T-helper 1 cell treated with Interleukin-12 subunit alpha and Interleukin-12 subunit beta and Interleukin-4 antibody, amounts not matched to agents 30 μg/mL and 1 μg/mL, for 36 hours (primary cell): ENCODE data around the gene DTWD2.
"Not testable (repeated sequence)": the region's sequence is repeated elsewhere in the genome, so short reads cannot be mapped to it uniquely, and the experiment has no call there.

Experiments used
- H3K27ac Mint-ChIP-seq: one replicate; pipeline ENCODE4 v1.8.0; 2021; ENCODE audit warnings: mild to moderate bottlenecking, mixed read lengths
- H3K27me3 Mint-ChIP-seq: one replicate; pipeline ENCODE4 v1.8.0; 2021; ENCODE audit warnings: low read depth, mixed read lengths
- H3K36me3 Mint-ChIP-seq: one replicate; pipeline ENCODE4 v1.8.0; 2021; ENCODE audit warnings: low read depth, mixed read lengths
- H3K4me1 Mint-ChIP-seq: one replicate; pipeline ENCODE4 v1.8.0; 2021; ENCODE audit warnings: low read depth, mixed read lengths
- H3K4me3 Mint-ChIP-seq: one replicate; pipeline ENCODE4 v1.8.0; 2021; ENCODE audit warnings: mild to moderate bottlenecking, moderate library complexity, mixed read lengths
- H3K9me3 Mint-ChIP-seq: one replicate; pipeline ENCODE4 v1.8.0; 2021; ENCODE audit warnings: mixed read lengths

The DTWD2 gene

DNA sequence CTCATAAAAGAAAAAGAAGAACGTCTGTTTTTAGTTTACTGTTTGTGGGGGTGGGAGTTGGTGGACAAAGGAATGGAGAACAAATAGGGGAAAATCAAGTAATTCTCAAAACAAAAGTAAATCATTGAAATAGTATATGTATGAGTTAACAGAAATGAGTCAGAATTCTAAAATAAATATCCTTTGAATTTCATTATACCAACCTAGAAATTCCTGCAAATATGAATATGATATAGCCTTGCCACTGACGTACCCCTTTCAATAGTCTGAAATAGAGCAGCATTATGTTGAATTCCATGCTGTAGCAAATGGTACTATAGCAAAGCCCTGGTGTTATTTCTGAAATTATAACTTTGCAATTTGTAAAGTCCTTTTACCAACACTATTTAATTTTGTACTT lies 29.6 kb upstream of the DTWD2 start:
- no peaks in the 10 kb centered on the region for H3K9me3 Mint-ChIP-seq
- no peak overlapping the region for H3K27ac Mint-ChIP-seq
- H3K4me3 Mint-ChIP-seq: no peak overlapping the region
- peaks cover 3% of the 10 kb centered on the region for H3K27me3 Mint-ChIP-seq
- no peaks in the 10 kb centered on the region for H3K36me3 Mint-ChIP-seq
- peaks cover 3% of the 10 kb centered on the region for H3K4me1 Mint-ChIP-seq

DNA sequence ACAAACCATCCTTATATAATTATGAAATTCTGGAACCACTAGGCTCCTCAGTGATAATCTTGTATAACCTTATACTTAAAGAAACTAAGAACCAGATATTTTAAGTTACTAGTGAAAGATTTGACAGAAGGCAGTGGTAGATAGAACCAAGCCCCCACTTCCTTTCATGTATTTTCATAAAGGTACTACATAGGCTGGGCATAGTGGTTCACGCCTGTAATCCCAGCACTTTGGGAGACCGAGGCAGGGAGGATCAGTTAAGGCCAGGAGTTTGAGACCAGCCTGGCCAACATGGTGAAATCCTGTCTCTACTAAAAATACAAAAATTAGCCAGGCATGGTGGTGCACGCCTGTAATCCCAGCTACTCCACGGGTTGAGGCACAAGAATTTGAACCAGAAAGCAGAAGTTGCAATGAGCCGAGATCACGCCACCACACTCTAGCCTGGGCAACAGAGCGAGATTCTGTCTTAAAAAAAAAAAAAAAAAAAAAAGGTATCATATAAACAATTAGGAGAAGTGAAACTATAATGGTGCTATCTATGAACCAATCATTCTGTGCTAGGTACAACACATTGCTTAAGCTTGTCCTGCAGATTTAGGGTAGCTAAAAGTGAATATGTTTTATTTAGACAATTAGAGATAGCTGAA lies 27.9 kb upstream of the DTWD2 start:
- Mint-ChIP-seq H3K4me1 (no peaks in the 10 kb centered on the region), H3K27me3 (peaks cover 3% of the 10 kb centered on the region), H3K27ac (no peak overlapping the region), H3K9me3 (no peaks in the 10 kb centered on the region), H3K36me3 (no peaks in the 10 kb centered on the region), H3K4me3 (no peak overlapping the region)

DNA sequence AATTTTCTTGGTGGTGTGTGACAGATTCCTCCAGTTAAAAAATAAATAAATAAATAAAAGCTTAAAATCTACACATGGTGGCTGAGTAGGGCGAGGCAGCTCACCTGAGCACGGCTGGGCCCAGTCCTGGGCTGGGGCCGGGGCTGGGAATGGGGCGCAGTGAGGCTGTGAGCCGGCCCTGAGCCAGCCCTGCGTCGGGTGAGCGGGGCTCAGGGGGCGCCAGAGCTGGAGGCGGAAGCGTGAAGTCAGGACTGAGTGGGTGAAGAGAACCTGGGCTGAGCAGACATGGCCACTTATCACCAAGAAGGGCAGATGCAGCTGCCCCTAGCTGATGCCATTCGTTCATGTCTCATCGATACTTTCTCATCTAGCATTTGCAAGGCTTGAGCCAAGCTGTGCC lies 22.8 kb upstream of the DTWD2 start:
- Mint-ChIP-seq H3K4me1 (no peaks in the 10 kb centered on the region), H3K9me3 (no peaks in the 10 kb centered on the region), H3K27ac (no peak overlapping the region), H3K36me3 (no peaks in the 10 kb centered on the region), H3K4me3 (no peak overlapping the region), H3K27me3 (peaks cover 3% of the 10 kb centered on the region)

DNA sequence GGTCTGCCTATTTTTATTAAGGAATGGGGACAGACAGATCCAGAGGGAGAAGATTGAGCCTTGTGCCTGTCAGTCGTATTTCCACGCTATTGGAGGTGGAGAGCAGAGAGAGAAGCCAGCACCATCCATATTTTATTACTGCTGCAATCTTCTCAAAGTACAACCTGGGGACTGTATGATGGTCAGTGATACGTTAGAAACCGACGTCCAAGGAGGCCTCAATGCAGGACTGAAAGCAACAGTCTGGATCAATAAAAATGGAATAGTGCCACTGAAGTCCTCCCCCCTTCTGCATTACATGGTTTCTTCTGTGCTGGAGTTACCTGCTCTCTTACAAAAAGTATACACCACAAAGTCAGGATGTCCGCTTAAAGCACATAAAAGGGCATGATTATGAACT lies 21.9 kb upstream of the DTWD2 start:
- H3K4me3 Mint-ChIP-seq: no peak overlapping the region

DNA sequence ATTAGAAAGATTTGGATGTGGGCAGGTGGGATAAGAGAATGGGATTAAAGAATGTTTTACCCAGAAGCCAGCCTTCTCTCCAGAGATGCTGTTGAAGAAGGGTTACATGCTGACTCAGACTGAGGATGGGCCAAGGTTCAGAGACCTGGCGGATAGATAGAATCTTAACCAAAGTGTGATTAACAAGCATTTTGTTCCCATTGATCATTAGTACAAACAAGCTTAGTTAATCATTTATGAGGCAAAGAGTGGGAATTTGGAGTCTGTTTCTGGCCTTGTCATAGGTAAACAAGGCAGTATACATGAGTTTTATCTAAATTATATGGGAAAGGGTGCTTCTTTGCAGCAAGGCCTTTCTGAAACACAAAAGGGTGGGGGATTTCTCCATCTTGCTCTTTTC lies 20.8 kb upstream of the DTWD2 start:
- no peaks in the 10 kb centered on the region for H3K36me3 Mint-ChIP-seq
- no peak overlapping the region for H3K4me3 Mint-ChIP-seq
- no peaks in the 10 kb centered on the region for H3K4me1 Mint-ChIP-seq
- no peaks in the 10 kb centered on the region for H3K27me3 Mint-ChIP-seq
- no peaks in the 10 kb centered on the region for H3K9me3 Mint-ChIP-seq
- no peak overlapping the region for H3K27ac Mint-ChIP-seq

More for the DNA sequence above, 21.9 kb upstream of the DTWD2 start:
- H3K9me3 Mint-ChIP-seq: no peaks in the 10 kb centered on the region
- no peaks in the 10 kb centered on the region for H3K27me3 Mint-ChIP-seq
- H3K27ac Mint-ChIP-seq: no peak overlapping the region
- no peaks in the 10 kb centered on the region for H3K4me1 Mint-ChIP-seq
- no peaks in the 10 kb centered on the region for H3K36me3 Mint-ChIP-seq

DNA sequence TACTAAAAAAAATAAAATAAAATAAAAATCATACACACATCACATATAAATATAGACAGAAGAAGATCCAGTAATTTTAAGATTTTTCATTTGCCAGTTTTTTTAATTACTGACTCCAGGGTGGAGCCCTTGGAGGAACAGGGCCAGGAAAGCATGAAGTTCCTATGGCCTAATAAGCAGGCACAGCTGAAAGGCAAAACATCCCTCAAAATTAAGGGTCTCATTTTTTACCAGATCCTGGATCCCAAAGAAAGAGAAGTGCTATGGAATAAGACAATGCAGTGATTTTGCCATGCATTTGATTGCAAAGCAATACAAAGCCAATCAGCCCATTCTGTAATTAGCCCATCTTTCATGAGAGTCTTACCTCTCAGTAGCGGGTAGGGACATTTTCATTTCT lies 11.3 kb upstream of the DTWD2 start:
- Mint-ChIP-seq H3K27me3 (peaks cover 11% of the 10 kb centered on the region), H3K4me1 (no peaks in the 10 kb centered on the region), H3K36me3 (no peaks in the 10 kb centered on the region), H3K4me3 (no peak overlapping the region), H3K9me3 (peaks cover 34% of the 10 kb centered on the region), H3K27ac (no peak overlapping the region)

DNA sequence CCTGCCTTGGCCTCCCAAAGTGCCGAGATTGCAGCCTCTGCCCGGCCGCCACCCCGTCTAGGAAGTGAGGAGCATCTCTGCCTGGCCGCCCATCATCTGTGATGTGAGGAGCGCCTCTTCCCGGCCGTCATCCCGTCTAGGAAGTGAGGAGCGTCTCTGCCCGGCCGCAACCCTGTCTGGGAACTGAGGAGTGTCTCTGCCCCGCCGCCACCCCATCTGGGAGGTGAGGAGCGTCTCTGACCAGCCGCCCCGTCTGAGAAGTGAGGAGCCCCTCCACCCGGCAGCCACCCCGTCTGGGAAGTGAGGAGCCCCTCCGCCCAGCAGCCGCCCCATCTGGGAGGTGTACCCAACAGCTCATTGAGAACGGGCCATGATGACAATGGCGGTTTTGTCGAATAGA lies 10.5 kb upstream of the DTWD2 start:
- peaks cover 34% of the 10 kb centered on the region for H3K9me3 Mint-ChIP-seq
- H3K36me3 Mint-ChIP-seq, H3K27ac Mint-ChIP-seq, H3K4me1 Mint-ChIP-seq, H3K4me3 Mint-ChIP-seq: not testable (repeated sequence)
- H3K27me3 Mint-ChIP-seq: peaks cover 11% of the 10 kb centered on the region

DNA sequence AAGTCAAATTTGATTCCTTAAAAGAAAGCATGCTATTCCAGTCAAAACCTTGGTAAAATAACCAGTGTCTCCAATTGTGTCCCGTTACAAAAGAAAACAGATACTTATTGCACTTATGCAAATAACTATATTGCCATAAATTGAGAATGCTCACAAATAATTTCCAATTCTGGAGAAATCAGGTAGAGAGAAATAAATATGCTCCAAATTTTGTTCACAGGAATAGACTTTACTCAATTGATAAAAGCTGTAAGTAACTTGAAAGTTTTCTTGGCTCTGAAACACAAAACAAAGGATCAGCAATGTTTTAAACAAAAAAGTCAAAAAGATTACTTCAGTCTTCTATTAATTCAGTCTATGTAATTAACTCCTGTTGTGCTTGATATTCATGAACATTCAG lies 7.8 kb upstream of the DTWD2 start:
- Mint-ChIP-seq H3K4me1 (no peaks in the 10 kb centered on the region), H3K27ac (no peak overlapping the region), H3K4me3 (no peak overlapping the region), H3K36me3 (no peaks in the 10 kb centered on the region), H3K9me3 (peaks cover 37% of the 10 kb centered on the region), H3K27me3 (peaks cover 6% of the 10 kb centered on the region)

DNA sequence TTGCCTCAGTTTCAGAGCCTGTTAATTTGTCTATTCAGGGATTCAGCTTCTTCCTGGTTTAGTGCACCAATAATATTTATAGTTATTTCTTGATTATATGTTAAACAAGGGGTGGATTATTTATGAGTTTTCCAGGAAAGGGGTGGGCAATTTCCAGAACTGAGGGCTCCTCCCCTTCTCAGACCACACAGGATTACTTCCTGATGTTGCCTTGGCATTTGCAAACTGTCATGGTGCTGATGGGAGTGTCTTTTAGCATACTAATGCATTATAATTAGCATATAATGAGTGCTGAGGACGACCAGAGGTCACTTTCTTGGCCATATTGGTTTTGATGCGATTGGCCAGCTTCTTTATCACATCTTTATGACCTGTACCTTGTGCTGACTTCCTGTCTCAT lies 6.2 kb upstream of the DTWD2 start:
- Mint-ChIP-seq H3K9me3 (peaks cover 27% of the 10 kb centered on the region), H3K27ac (no peak overlapping the region)

DNA sequence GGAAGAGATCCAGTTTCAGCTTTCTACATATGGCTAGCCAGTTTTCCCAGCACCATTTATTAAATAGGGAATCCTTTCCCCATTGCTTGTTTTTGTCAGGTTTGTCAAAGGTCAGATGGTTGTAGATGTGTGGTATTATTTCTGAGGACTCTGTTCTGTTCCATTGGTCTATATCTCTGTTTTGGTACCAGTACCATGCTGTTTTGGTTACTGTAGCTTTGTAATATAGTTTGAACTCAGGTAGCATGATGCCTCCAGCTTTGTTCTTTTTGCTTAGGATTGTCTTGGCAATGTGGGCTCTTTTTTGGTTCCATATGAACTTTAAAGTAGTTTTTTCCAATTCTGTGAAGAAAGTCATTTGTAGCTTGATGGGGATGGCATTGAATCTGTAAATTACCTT lies 4.8 kb upstream of the DTWD2 start:
- peaks cover 27% of the 10 kb centered on the region for H3K9me3 Mint-ChIP-seq
- not testable (repeated sequence) for H3K4me3 Mint-ChIP-seq, H3K4me1 Mint-ChIP-seq, H3K27me3 Mint-ChIP-seq, H3K27ac Mint-ChIP-seq, H3K36me3 Mint-ChIP-seq

More for the DNA sequence above, 6.2 kb upstream of the DTWD2 start:
- no peaks in the 10 kb centered on the region for H3K4me1 Mint-ChIP-seq
- H3K27me3 Mint-ChIP-seq: peaks cover 6% of the 10 kb centered on the region
- no peaks in the 10 kb centered on the region for H3K36me3 Mint-ChIP-seq
- no peak overlapping the region for H3K4me3 Mint-ChIP-seq

DNA sequence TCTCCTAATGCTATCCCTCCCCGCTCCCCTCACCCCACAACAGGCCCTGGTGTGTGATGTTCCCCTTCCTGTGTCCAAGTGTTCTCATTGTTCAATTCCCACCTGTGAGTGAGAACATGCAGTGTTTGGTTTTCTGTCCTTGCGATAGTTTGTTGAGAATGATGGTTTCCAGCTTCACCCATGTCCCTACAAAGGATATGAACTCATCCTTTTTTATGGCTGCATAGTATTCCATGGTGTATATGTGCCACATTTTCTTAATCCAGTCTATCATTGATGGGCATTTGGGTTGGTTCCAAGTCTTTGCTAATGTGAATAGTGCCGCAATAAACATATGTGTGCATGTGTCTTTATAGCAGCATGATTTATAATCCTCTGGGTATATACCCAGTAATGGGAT lies 3.7 kb upstream of the DTWD2 start:
- peaks cover 11% of the 10 kb centered on the region for H3K27me3 Mint-ChIP-seq
- not testable (repeated sequence) for H3K4me3 Mint-ChIP-seq

DNA sequence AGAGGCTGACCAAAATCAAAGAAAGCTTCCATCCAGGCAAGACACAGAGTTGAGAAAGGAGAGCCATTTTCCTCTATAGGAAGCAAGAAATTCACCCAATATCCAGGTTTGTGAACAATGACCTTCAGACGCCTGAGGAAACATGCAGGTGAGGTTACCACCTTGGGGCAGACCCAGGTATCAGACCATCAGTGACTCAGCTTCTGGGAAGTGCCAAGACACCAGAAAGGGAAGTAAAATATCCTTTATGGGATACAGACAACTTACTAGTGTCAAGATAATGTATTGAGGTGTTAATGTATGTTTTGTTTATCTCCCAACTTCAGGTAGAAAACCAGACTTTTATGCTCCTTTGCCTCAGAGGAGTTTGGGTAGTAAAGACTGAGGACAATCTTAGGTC lies 2.2 kb upstream of the DTWD2 start:
- Mint-ChIP-seq H3K4me3 (no peak overlapping the region), H3K36me3 (no peaks in the 10 kb centered on the region), H3K9me3 (peaks cover 13% of the 10 kb centered on the region), H3K27ac (no peak overlapping the region), H3K27me3 (peaks cover 10% of the 10 kb centered on the region), H3K4me1 (peaks cover 8% of the 10 kb centered on the region)

More for the DNA sequence above, 3.7 kb upstream of the DTWD2 start:
- not testable (repeated sequence) for H3K27ac Mint-ChIP-seq, H3K36me3 Mint-ChIP-seq, H3K4me1 Mint-ChIP-seq
- H3K9me3 Mint-ChIP-seq: peaks cover 23% of the 10 kb centered on the region

DNA sequence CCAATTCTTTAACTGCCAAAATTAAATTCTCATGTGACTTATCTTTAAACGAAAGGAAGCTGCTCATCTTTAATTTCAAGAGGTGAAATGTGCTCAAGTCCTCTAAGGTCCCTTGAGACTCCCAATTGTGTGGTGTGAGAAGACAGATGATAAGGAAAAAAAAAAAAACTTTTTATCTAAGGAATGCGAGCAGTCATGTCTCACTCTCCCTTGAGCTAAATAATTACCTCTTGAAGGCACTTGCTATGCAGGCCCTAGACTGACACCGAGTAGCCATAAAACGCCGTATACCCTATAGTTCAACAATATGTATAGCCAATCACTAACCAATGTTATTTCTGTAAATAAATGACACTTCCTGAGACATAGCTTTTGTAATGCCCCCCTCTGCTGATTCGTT lies 1.5 kb upstream of the DTWD2 start:
- Mint-ChIP-seq H3K9me3 (peaks cover 7% of the 10 kb centered on the region), H3K27ac (no peak overlapping the region), H3K27me3 (peaks cover 5% of the 10 kb centered on the region), H3K4me1 (peaks cover 8% of the 10 kb centered on the region), H3K4me3 (no peak overlapping the region), H3K36me3 (no peaks in the 10 kb centered on the region)

DNA sequence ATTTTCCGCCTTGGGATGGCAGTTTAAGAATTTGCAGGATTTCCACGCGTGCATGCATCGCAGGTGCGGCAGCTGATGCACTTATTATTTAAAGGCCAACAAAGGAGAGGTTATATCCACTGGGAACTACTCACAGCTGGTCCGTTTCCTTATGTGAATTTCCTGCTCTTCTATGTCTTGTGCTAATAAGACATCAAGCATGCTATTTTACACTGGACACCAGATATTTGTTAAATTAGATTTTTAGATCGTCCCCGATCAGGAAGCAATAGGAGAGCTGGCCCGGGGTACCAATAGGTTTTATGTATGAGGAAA lies 476 bp upstream of the DTWD2 start:
- Mint-ChIP-seq H3K4me1 (peaks cover 8% of the 10 kb centered on the region), H3K9me3 (peaks cover 7% of the 10 kb centered on the region), H3K36me3 (no peaks in the 10 kb centered on the region), H3K4me3 (peak overlapping the region; percentile 77), H3K27me3 (peaks cover 5% of the 10 kb centered on the region), H3K27ac (no peak overlapping the region)

DNA sequence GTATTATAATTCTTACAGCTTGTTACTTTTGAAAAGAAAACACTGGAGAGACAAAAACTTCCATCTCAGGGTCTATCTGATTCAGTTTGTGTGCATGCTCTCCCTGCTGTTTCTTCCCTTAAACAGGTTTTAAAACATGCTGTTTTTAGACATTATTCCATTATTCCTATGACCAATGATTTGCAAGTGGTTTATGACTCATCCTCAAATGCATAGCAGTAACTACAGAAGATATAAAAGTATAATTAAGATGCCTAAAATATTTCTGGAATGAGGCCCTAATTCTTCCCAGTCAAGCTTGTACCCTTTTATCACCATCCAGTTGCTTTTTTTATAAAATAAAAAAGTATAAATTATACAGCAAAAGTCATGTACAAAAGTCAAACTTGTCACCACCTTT lies 3.7 kb downstream of the DTWD2 start:
- no peaks in the 10 kb centered on the region for H3K9me3 Mint-ChIP-seq
- H3K4me3 Mint-ChIP-seq: no peak overlapping the region
- H3K27ac Mint-ChIP-seq: no peak overlapping the region
- H3K36me3 Mint-ChIP-seq: no peaks in the 10 kb centered on the region
- H3K4me1 Mint-ChIP-seq: peaks cover 8% of the 10 kb centered on the region
- H3K27me3 Mint-ChIP-seq: peaks cover 5% of the 10 kb centered on the region

DNA sequence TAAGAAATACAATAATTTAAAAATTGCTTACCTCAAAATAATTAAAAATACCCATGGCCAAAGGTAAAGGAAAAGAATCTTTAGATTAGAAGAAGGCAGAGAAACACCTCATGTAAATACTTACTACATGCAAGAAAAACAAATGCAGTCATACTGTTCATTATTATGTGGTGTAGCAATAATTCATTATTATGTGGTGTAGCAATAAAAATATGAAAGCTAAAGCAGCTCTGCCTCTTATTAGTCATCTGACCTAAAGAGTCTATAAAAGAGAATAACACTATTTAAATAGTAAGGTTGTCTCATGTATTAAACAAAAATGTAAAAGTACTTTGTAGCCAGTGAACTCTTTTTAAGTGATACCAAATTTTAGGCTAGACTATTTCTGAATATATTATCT lies 6.6 kb downstream of the DTWD2 start:
- Mint-ChIP-seq H3K27ac (no peak overlapping the region), H3K36me3 (no peaks in the 10 kb centered on the region), H3K9me3 (peaks cover 5% of the 10 kb centered on the region), H3K4me3 (no peak overlapping the region), H3K27me3 (no peaks in the 10 kb centered on the region), H3K4me1 (no peaks in the 10 kb centered on the region)
